GM10266 (cell line): ENCODE measurements around the gene PTCHD1.

Experiments
- DNase-seq: peaks from one replicate; pipeline ENCODE4 v3.0.0; 2012; ENCODE audit errors: extremely low spot score
- CTCF ChIP-seq: IDR thresholded peaks from 2 replicates; pipeline ENCODE4 v1.5.1; 2012; ENCODE audit warnings: mild to moderate bottlenecking, low read depth; ENCODE audit not compliant: control insufficient read depth, insufficient read depth; ENCODE audit errors: missing control alignments

PTCHD1 gene

GRCh38 chrX:23332888-23333821, 1.5 kb upstream of the PTCHD1 start:
- DNase-seq, result no peak
- no peak for TF ChIP-seq CTCF

DNA sequence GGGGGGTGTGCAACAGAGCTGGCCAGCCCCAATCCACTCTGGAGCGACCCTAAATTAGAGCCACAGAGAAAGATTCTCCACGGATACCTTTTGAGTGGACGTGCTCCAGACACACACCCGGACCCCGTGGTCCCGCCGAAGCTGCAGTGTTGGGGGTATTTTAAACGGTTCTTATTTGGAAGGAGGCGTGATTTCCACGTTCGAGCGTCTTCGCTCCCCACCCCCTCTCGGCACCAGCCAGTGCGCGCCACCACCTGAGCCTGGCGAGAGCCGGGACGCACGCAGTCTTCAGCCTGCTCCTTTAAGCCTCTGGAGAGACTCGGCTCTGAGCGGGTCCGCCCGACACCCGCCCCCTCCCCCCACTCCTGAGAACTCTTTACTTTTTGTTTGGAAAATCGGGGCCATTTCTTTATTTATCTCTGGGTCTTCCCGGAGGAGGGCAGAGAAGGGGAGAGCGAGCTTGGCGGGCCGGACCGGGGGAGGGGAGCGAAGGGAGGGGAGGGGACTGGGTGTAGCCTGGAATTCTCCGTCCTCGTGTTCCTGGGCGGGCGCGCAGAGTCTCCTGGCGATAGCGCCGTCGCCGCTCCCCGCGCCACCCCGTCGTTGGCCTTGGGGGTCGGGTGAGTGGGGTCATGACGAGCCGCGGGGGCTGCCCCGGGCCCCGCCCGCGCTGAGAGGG, 668 bp upstream of the PTCHD1 start:
- TF ChIP-seq CTCF, result no peak
- DNase-seq, result no peak

- no peak for TF ChIP-seq CTCF
- no peak for DNase-seq
Observed at GRCh38 chrX:23334521-23334847, 165 bp upstream of the PTCHD1 start.

GRCh38 chrX:23338334-23338733, 3.7 kb downstream of the PTCHD1 start:
- TF ChIP-seq CTCF, result no peak
- no peak for DNase-seq

GRCh38 chrX:23341452-23341851, 6.8 kb downstream of the PTCHD1 start:
- no peak for DNase-seq
- TF ChIP-seq CTCF, result no peak

DNA sequence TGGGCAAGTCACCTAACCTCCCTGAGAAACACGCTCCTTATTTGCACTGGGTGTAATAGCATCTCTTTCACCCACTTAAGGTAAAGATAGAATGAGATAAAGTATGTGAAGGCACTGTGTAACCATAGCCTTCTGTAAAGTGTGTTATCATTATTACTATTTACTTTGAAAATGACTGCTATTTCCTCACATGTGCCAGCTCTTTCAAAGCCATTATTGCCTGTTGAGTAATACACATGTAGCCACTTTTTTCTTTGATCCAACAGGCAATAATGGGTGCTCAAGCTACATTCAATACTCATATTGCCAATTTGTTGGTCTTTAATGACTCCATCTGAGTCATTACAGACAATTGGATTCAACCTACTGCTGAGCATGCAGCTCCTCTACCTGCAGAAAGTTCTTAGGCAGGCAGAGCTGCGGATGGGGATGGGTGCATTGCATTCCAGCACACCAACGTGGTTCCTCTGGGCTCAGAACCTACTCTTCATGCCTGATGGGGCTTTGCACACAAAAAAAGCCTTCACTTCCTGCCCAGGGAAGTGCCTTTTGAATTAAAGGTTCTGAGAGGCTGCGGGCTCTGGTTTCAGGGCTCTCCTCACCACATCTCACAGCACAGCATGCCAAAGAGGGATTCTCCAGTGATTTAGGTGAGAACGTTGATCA, 9.7 kb downstream of the PTCHD1 start:
- DNase-seq, result no peak
- TF ChIP-seq CTCF, result no peak
